Kidney glomerular epithelial cell (primary cell): ENCODE results near the gene CRIP2.

ENCODE experiments used
- DNase-seq: peaks from one replicate; lab custom pipeline; 2025; lab: John Stamatoyannopoulos, UW

The CRIP2 gene

DNA sequence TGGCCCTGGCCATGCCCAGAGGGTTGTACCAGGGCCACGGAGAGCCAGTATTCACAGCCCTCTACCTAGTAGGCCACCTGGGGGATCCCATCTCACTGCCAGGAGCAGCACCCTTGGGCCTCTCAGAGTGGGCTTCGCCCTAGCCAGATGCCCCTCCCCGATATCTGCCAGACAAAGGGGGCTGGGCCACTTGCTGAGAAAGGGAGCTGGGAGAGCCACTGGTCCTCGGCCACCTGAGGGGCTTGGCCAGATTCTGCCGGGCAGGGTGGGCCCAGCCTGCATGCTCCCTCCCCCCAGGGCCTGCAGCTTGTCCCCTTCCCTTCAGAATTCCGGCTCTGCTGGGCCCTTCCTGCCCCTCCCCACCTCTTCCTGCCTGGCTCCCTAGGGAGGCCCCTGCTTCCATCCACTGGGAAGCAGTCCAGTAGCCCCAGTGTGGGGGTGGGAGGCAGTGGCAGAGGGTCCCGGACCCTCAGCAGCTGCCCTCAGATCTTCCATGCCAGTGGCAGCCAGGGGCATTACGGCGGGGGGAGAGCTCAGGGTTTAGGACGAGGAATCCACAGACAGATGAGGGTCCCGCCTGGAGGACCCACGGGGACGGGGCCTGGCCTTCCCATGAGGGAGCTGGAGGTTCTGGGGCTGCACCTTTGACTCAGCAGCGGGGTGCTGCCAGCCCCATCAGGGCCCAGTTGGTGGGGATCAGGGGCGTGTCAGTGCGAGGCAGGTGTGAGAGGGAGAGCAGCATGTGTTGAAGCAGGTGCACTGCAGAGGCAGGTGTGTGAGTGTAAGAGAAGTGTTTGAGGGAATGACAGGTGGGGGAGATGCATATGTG, 2.4 kb downstream of the CRIP2 start:
- DNase-seq: no peak

- DNase-seq: no peak
Measured at GRCh38 chr14:105477660-105478397, 3.2 kb downstream of the CRIP2 start.

- DNase-seq: no peak
Measured at GRCh38 chr14:105478398-105479251, 4.0 kb downstream of the CRIP2 start.

- DNase-seq: no peak
Measured at GRCh38 chr14:105479431-105480158, 5.0 kb downstream of the CRIP2 start.

GRCh38 chr14:105480199-105480746, 5.7 kb downstream of the CRIP2 start:
- no peak for DNase-seq

- DNase-seq: peak; percentile 90
Measured at GRCh38 chr14:105480807-105481801, 6.5 kb downstream of the CRIP2 start.

DNA sequence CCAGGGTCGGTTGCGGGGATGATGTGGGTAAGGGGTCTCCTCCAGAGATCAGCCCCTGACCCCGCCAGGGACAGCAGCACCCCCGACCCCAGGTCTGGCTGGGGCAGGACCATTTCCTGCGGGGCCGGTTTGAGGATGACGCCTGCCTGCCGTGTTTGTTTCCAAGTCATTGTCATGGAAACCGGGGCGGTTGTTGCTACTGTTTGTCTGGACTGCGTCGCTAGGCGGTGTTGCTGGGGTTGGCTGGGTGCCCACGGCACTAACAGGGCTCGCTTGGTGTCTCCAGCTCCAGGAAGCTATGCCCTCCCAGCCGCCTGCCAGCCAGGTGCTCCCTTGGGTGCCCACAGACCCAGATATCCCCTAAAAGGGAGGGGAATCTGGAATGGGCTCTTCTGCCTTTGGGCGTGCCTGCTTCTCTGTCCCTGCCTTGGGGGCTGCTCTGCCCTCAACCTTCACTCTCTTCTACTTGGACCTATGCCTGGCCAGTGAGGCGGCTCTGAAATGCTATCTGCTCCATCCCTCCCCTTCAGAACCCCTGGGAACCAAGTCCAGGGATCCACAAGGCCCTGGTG, 7.4 kb downstream of the CRIP2 start:
- DNase-seq: peak; percentile 94

DNA sequence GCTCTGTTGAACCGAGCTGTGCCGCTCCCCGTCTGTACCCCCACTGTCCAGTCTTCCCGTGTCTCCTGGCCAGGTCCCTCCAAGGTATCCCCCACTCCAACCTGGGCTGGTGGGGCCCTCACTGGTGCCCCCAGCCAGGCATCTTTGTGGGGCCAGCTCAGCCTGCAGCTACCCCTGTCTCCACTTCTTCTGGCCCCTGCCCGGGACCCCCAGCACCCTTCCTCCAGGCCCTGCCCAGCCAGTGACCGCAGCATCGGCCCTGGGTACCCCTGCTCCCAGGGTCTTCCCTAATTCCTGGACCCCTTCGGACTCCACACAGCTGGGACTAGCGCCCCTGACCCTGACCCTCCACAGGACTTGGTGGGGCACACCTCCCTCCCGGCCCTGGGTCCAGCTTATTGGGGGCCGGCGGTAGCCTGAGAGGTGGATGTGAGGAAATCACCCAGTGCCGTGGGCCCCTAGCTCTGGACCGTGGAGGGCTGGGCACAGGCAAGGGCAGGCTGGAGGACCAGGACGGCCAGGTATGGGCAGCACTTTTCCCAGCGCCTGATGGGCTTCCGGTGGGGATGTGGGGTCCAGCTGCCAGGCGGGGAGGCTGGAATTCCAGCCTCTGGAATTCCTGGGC, 8.0 kb downstream of the CRIP2 start:
- DNase-seq: no peak

- no peak for DNase-seq
Measured at GRCh38 chr14:105483300-105484068, 8.9 kb downstream of the CRIP2 start.

DNA sequence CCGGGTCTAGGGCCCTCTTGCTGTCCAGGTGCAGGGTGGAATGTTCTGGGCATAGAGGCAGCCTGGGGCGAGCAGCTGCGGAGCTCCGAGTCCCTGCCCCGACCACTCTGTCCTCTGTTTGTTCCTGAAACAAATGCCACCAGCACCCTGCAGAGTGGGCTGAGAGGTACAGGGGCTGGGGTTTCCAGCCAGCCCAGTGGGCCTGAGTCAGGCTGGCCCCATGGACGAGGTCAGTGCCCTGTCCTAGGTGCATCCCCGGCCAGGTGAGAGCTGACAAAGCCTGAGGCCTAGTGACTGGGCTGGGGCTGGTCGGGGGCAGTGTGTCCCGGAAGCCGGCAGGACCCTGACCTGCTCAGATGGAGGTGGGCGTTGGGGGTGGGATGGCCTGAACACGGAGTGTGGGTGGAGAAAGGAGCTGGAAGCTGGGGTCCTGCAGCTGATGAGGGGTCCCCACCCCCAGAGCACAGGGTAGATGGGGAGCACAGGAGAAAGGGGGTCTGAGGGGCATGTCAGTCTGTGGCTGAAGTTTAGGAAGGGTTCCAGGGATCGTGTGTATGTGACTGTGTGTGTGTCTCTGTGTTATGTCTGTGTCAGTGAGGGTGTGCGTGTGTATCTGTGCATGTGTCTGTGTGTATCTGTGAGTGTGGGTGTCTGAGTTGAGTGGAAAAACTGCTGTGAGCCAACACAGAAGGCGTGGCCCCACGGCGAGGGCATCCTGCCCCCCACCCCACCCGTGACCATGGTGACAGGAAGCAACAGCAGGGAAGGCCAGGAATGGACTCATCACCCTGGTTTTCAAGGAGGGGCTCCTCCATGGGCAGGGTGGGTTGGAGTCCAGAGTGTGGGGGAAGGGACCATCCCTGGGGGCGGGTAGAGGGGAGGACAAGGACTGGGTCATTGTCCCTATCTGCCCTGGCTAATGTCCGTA, 9.7 kb downstream of the CRIP2 start:
- no peak for DNase-seq

GRCh38 chr14:105484997-105485393, 10.4 kb downstream of the CRIP2 start:
- DNase-seq: no peak

DNA sequence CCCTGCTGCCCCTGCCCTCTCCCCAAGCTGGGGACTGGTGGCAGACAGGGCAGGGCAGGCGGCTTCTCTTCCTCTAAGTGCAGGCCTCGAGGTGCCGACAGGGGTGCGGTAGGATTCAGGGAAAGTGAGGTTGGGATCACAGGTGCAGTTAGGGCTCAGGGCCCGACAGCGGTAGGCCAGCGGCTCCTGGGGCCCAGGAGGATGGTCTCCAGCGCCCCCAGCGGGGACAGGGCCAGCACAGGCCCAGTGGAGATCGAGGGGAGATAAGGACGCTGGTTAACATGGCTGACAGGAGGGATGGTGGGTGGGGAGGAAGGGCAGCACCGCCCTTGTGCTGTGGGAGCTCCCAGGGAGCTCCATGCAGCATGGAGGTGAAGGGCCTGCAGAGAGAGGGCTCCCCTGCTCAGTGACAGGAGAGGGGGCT, 11.1 kb downstream of the CRIP2 start:
- DNase-seq: peak; percentile 16

DNA sequence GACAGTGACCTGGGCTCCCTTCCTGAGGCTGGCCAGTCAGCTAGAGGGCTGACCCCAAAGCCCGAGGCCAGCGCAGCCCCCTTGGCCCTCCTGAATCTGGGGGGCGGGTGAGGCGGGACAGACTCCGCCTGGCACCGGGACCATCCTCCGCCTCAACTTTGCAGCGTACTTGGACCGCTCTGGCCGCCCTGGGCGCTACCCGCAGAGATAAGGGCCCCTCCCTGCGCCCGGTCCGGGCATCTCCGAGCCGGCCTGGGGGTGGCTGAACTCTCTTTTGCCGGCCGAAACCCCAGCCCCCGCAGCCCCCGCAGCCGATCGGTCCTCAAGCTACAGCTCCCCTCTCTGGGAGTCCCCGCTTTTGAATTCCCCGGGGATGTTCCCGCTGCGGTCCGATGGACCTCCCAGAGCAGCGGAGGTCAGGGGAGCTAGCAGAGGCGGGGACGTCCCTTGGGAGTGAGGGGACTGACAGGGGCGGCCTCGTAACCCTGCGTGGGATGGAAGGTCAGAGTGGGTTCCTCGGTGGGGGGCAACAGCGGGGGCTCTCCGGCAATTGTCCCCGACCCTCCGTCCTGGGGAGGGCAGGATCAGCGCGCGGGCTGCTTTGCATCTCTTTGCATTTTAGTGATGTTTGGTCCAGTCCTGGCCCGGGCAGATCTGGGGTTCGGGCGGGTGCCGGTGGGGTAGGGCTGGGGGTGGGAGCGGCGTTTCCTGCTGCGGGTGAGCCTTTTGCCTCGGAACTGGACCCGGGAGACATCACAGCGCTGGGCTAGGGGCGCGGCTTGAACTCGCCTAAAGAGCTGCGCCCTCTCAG, 11.7 kb downstream of the CRIP2 start, which contains the start of gene CRIP1:
TSS of gene CRIP1 (plus strand) at position 724 of the 811 bp plus-strand sequence. CDS start 374 bp downstream, outside the sequence.
- no peak for DNase-seq

GRCh38 chr14:105486974-105487448, 12.4 kb downstream of the CRIP2 start:
- no peak for DNase-seq

DNA sequence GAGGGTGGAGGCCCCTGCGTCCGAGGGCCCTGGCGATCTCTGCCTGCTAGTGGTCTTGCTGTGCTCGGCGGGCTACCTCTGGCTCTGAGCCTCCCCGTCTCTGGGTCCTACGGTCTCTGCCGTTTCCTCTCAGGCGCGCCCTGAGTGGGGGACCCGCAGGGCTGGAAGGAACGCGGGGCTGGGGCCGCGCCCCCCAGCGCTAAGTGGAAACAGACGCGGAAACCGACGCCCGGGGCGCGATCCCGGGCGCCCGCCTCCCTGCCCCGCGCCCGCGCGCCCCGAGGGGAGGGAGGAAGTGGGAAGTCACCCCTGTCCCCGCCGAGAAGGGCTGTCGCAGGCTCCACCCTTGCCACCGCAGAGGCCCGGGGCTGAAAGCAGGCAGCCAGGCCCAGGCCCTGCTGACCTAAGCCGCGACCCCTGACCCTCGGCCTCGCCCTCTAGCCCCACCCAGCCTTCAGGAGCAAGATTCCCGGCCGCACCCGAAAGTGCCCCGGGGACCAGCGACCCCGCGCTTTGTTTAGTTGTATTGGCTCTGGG, 12.9 kb downstream of the CRIP2 start:
- DNase-seq: no peak
